H9 (cell line): Measurements from ENCODE around the gene ADAMTS16. TPM values are rescaled to one million over a fixed set of nuclear protein-coding genes. Genes with fewer than 3 reads are reported as not detected.

ENCODE experiments used
- DNase-seq: peaks from one replicate; pipeline ENCODE4 v3.0.0-alpha.2; 2017
- H2AFZ ChIP-seq: one replicate; pipeline ENCODE4 v1.6.1; 2013; ENCODE audit warnings: mild to moderate bottlenecking, low read length, control low read depth, moderate library complexity
- H2AK5ac ChIP-seq: 2 replicates; pipeline ENCODE4 v1.6.1; 2013; ENCODE audit warnings: low read length, control low read depth, mixed read lengths; ENCODE audit not compliant: insufficient read length
- H2BK120ac ChIP-seq: one replicate; pipeline ENCODE4 v1.6.1; 2013; ENCODE audit warnings: low read depth, mild to moderate bottlenecking, low read length, control low read depth, inconsistent platforms; ENCODE audit not compliant: poor library complexity, severe bottlenecking
- H2BK12ac ChIP-seq: 2 replicates; pipeline ENCODE4 v1.6.1; 2013; ENCODE audit warnings: low read length, control low read depth, mixed read lengths, low read depth; ENCODE audit not compliant: insufficient read length
- H2BK15ac ChIP-seq: 2 replicates; pipeline ENCODE4 v1.6.1; 2013; ENCODE audit warnings: low read depth, low read length, control low read depth
- H2BK20ac ChIP-seq: one replicate; pipeline ENCODE4 v1.6.1; 2013; ENCODE audit warnings: low read depth, mild to moderate bottlenecking, low read length, control low read depth, inconsistent platforms; ENCODE audit not compliant: poor library complexity, severe bottlenecking
- H2BK5ac ChIP-seq: 2 replicates; pipeline ENCODE4 v1.6.1; 2013; ENCODE audit warnings: low read length, control low read depth, mixed read lengths; ENCODE audit not compliant: insufficient read length
- H3K14ac ChIP-seq: 2 replicates; pipeline ENCODE4 v1.6.1; 2013; ENCODE audit warnings: low read length, control low read depth; ENCODE audit not compliant: insufficient read depth
- H3K18ac ChIP-seq: 2 replicates; pipeline ENCODE4 v1.6.1; 2013; ENCODE audit warnings: low read depth, mild to moderate bottlenecking, mixed read lengths, low read length, control low read depth; ENCODE audit not compliant: insufficient read length
- H3K23ac ChIP-seq: 2 replicates; pipeline ENCODE4 v1.6.1; 2013; ENCODE audit warnings: low read length, control low read depth, mixed read lengths, low read depth; ENCODE audit not compliant: insufficient read length
- H3K23me2 ChIP-seq: 2 replicates; pipeline ENCODE4 v1.6.1; 2013; ENCODE audit warnings: low read depth, mild to moderate bottlenecking, mixed read lengths, low read length, control low read depth; ENCODE audit not compliant: insufficient read length, poor library complexity, severe bottlenecking
- H3K27ac ChIP-seq: 2 replicates; pipeline ENCODE4 v1.5.1; 2013; ENCODE audit warnings: low read length, control low read depth, mixed read lengths, low read depth; ENCODE audit not compliant: insufficient read length
- H3K27me3 ChIP-seq: 2 replicates; pipeline ENCODE4 v1.6.1; 2013; ENCODE audit warnings: low read length, control low read depth, inconsistent platforms; ENCODE audit not compliant: insufficient read depth
- H3K4ac ChIP-seq: 2 replicates; pipeline ENCODE4 v1.6.1; 2013; ENCODE audit warnings: low read depth, mild to moderate bottlenecking, control low read depth, inconsistent platforms, low read length, moderate library complexity
- H3K4me1 ChIP-seq: 2 replicates; pipeline ENCODE4 v1.6.1; 2013; ENCODE audit warnings: low read length, control low read depth, inconsistent platforms; ENCODE audit not compliant: insufficient read depth
- H3K4me2 ChIP-seq: 2 replicates; pipeline ENCODE4 v1.6.1; 2013; ENCODE audit warnings: low read length, control low read depth, mixed read lengths; ENCODE audit not compliant: insufficient read length, insufficient read depth
- H3K56ac ChIP-seq: 2 replicates; pipeline ENCODE4 v1.6.1; 2013; ENCODE audit warnings: low read depth, mild to moderate bottlenecking, mixed read lengths, low read length, control low read depth; ENCODE audit not compliant: insufficient read length
- H3K79me1 ChIP-seq: 2 replicates; pipeline ENCODE4 v1.6.1; 2013; ENCODE audit warnings: low read depth, mild to moderate bottlenecking, moderate library complexity, low read length, control low read depth, inconsistent platforms; ENCODE audit not compliant: insufficient read depth, poor library complexity, severe bottlenecking
- H3K79me2 ChIP-seq: 2 replicates; pipeline ENCODE4 v1.6.1; 2013; ENCODE audit warnings: low read length, control low read depth, inconsistent platforms; ENCODE audit not compliant: insufficient read depth
- H3K9ac ChIP-seq: 2 replicates; pipeline ENCODE4 v1.6.1; 2013; ENCODE audit warnings: low read length, control low read depth, mixed read lengths; ENCODE audit not compliant: insufficient read length; ENCODE audit errors: extremely low read depth
- H3K9me3 ChIP-seq: one replicate; pipeline ENCODE4 v1.6.1; 2013; ENCODE audit warnings: low read depth, low read length, inconsistent platforms; ENCODE audit not compliant: control insufficient read depth
- H3T11ph ChIP-seq: one replicate; pipeline ENCODE4 v1.6.1; 2013; ENCODE audit warnings: mild to moderate bottlenecking, low read length, control low read depth, inconsistent platforms
- H4K20me1 ChIP-seq: one replicate; pipeline ENCODE4 v1.6.1; 2013; ENCODE audit not compliant: control insufficient read depth, insufficient read length, insufficient read depth
- H4K5ac ChIP-seq: 2 replicates; pipeline ENCODE4 v1.6.1; 2013; ENCODE audit warnings: low read depth, mild to moderate bottlenecking, mixed read lengths, low read length, control low read depth; ENCODE audit not compliant: insufficient read length
- H4K8ac ChIP-seq: replicated peaks from 2 replicates; pipeline ENCODE4 v1.6.1; 2013; ENCODE audit warnings: low read length, control low read depth, mixed read lengths, low read depth; ENCODE audit not compliant: insufficient read length
- H4K91ac ChIP-seq: 2 replicates; pipeline ENCODE4 v1.6.1; 2013; ENCODE audit warnings: low read depth, mild to moderate bottlenecking, moderate library complexity, mixed read lengths, low read length, control low read depth; ENCODE audit not compliant: insufficient read length
- H3K27ac Mint-ChIP-seq, 3 experiments: 2 replicates in 2 of 3; 3 replicates in 1 of 3; pipeline ENCODE4 v1.8.0; 2020 to 2021; ENCODE audit warnings: mixed read lengths in 3 of 3, mild to moderate bottlenecking in 1 of 3, moderate library complexity in 1 of 3
- H3K27me3 Mint-ChIP-seq: 2 replicates; pipeline ENCODE4 v1.8.0; 2021; ENCODE audit warnings: low read depth, mild to moderate bottlenecking, moderate library complexity, mixed read lengths
- H3K36me3 Mint-ChIP-seq, 3 experiments: 2 replicates in 2 of 3; 3 replicates in 1 of 3; pipeline ENCODE4 v1.8.0; 2020 to 2021; ENCODE audit warnings: low read depth in 3 of 3, mixed read lengths in 3 of 3; ENCODE audit not compliant: insufficient read depth in 1 of 3
- H3K4me1 Mint-ChIP-seq, 2 experiments: 2 replicates each; pipeline ENCODE4 v1.8.0; 2020; ENCODE audit warnings: mixed read lengths in 2 of 2
- H3K4me3 Mint-ChIP-seq, 2 experiments: 2 replicates in 1 of 2; 3 replicates in 1 of 2; pipeline ENCODE4 v1.8.0; 2020 to 2021; ENCODE audit warnings: mild to moderate bottlenecking in 2 of 2, mixed read lengths in 2 of 2, moderate library complexity in 1 of 2
- H3K9me3 Mint-ChIP-seq, 2 experiments: 2 replicates in 1 of 2; 3 replicates in 1 of 2; pipeline ENCODE4 v1.8.0; 2020; ENCODE audit warnings: mild to moderate bottlenecking in 2 of 2, mixed read lengths in 2 of 2, moderate library complexity in 1 of 2
- WGBS: extraction: QIAGEN DNeasy Blood & Tissue Kit; methylation state at CpG from one replicate; pipeline ENCODE4 v1.1.7; 2013; ENCODE audit warnings: missing lambda C conversion rate, low lambda C conversion rate, mixed read lengths; ENCODE audit not compliant: insufficient read length; ENCODE audit errors: extremely low coverage; 5-methylcytosine and 5-hydroxymethylcytosine counted together
- total RNA-seq: library from RNA; stranded (reverse); gene quantifications from 2 replicates; pipeline ENCODE4 v1.2.1, GENCODE V29; 2021
- TF ChIP-seq, protein P1 (sequence below): fragments of 200-600 bp; sonication (generic); conservative IDR thresholded peaks from 3 replicates; pipeline ENCODE4 v1.8.0; 2021; ENCODE audit warnings: antibody characterized with exemption, mild to moderate bottlenecking

ADAMTS16 gene
- total RNA-seq, 1 experiment from 2014 or later: 4.5 TPM

DNA sequence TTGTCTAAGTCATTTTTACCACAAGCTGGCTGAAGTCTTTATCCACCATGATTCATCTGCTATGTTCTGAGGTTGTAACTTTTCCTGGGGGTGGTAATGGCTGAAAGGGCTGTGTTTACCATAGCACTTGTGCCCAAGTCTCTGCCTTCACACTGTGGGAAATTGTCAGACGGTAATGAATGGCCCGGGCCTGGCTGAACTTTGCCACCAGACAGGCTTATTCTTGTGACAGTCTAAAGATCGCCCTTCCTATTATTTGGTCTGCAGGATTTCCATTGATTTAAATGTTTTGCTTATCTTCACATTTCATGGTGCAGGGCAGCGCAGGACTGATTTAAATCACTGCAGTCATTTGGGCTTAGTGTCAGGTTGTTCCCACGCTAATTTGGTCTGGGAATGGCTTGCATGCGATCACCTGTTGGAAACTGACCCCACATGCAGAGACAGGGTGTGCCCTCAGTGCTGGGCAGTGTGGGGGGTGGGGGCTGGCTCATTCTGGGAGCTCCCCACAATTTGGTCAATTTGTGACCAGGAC is 173.0 kb downstream of the ADAMTS16 start:
- no peak for DNase-seq
- Histone ChIP-seq H3K56ac (no peak overlapping the region), H4K20me1 (peaks cover 5% of the 10 kb centered on the region), H4K8ac (no peak overlapping the region), H3K79me2 (no peaks in the 10 kb centered on the region), H3K14ac (no peak overlapping the region; the same call in 1 of the 2 replicates), H3K23ac (no peak overlapping the region), H3K4ac (no peak overlapping the region), H2BK20ac (no peak overlapping the region), H3K4me1 (peaks cover 3% of the 10 kb centered on the region; the same call in 1 of the 2 replicates), H2BK15ac (no peak overlapping the region), H3K79me1 (no peaks in the 10 kb centered on the region), H3K23me2 (no peaks in the 10 kb centered on the region), H3K18ac (no peak overlapping the region), H4K91ac (no peak overlapping the region), H4K5ac (no peak overlapping the region), H2BK5ac (no peak overlapping the region), H3K27me3 (no peaks in the 10 kb centered on the region), H3K4me2 (no peak overlapping the region), H3K9me3 (no peaks in the 10 kb centered on the region), H2BK120ac (no peak overlapping the region), H2AK5ac (no peak overlapping the region), H2AFZ (no peak overlapping the region), H2BK12ac (no peak overlapping the region), H3K27ac (no peak overlapping the region), H3K9ac (no peak overlapping the region), H3T11ph (no peak overlapping the region)
- TF ChIP-seq, protein P1, sequence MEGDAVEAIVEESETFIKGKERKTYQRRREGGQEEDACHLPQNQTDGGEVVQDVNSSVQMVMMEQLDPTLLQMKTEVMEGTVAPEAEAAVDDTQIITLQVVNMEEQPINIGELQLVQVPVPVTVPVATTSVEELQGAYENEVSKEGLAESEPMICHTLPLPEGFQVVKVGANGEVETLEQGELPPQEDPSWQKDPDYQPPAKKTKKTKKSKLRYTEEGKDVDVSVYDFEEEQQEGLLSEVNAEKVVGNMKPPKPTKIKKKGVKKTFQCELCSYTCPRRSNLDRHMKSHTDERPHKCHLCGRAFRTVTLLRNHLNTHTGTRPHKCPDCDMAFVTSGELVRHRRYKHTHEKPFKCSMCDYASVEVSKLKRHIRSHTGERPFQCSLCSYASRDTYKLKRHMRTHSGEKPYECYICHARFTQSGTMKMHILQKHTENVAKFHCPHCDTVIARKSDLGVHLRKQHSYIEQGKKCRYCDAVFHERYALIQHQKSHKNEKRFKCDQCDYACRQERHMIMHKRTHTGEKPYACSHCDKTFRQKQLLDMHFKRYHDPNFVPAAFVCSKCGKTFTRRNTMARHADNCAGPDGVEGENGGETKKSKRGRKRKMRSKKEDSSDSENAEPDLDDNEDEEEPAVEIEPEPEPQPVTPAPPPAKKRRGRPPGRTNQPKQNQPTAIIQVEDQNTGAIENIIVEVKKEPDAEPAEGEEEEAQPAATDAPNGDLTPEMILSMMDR: no peak
- peaks cover 30 to 31% of the 10 kb centered on the region in 2 experiments for H3K4me1 Mint-ChIP-seq
- H3K27me3 Mint-ChIP-seq: no peaks in the 10 kb centered on the region; the same call in none of the 2 replicates
- peaks cover 0 to 6% (median 0%) of the 10 kb centered on the region in 3 experiments; a peak in 3 of 7 replicates for H3K36me3 Mint-ChIP-seq
- peak overlapping the region in 2 of 3 experiments; percentile 61 to 95; a peak in 3 of 7 replicates for H3K27ac Mint-ChIP-seq
- no peak overlapping the region for H3K4me3 Mint-ChIP-seq
- WGBS: no CpG with 5 or more reads among the region's 6 CpGs
- peaks cover 0 to 2% of the 10 kb centered on the region in 2 experiments; a peak in 2 of 5 replicates for H3K9me3 Mint-ChIP-seq
